IgD-negative memory B cell (primary cell): ENCODE results near the gene WARS2. TPM values are rescaled to one million over a fixed set of nuclear protein-coding genes. Genes with fewer than 3 reads are reported as not detected.
A peak's percentile ranks its signal among the peaks of the same experiment; 100 is the strongest.

Experiments used
- H3K27ac Mint-ChIP-seq, 3 donors: one replicate each; pipeline ENCODE4 v1.8.0; 2020 to 2022; ENCODE audit warnings: mild to moderate bottlenecking in 3 of 3, mixed read lengths in 3 of 3, moderate library complexity in 1 of 3
- H3K27me3 Mint-ChIP-seq: one replicate; pipeline ENCODE4 v1.8.0; 2021; ENCODE audit warnings: mixed read lengths
- H3K36me3 Mint-ChIP-seq: one replicate; pipeline ENCODE4 v1.8.0; 2020; ENCODE audit warnings: mild to moderate bottlenecking, mixed read lengths
- H3K4me1 Mint-ChIP-seq, 3 donors: one replicate each; pipeline ENCODE4 v1.8.0; 2020 to 2022; ENCODE audit warnings: mixed read lengths in 3 of 3, mild to moderate bottlenecking in 1 of 3
- H3K4me3 Mint-ChIP-seq, 4 donors: one replicate each; pipeline ENCODE4 v1.8.0; 2020 to 2022; ENCODE audit warnings: mild to moderate bottlenecking in 4 of 4, mixed read lengths in 4 of 4, moderate library complexity in 3 of 4
- H3K9me3 Mint-ChIP-seq, 3 donors: one replicate each; pipeline ENCODE4 v1.8.0; 2020 to 2021; ENCODE audit warnings: mixed read lengths in 3 of 3, mild to moderate bottlenecking in 1 of 3
- polyA plus RNA-seq: library from polyadenylated mRNA; unstranded; fragments of 300-500 nt; fragmentation: Illumina TruSeq; gene quantifications from one replicate; pipeline ENCODE4 v1.2.3, GENCODE V29; 2021

WARS2 gene
- polyA plus RNA-seq, 1 donor from 2014 or later = 12.1 TPM

DNA sequence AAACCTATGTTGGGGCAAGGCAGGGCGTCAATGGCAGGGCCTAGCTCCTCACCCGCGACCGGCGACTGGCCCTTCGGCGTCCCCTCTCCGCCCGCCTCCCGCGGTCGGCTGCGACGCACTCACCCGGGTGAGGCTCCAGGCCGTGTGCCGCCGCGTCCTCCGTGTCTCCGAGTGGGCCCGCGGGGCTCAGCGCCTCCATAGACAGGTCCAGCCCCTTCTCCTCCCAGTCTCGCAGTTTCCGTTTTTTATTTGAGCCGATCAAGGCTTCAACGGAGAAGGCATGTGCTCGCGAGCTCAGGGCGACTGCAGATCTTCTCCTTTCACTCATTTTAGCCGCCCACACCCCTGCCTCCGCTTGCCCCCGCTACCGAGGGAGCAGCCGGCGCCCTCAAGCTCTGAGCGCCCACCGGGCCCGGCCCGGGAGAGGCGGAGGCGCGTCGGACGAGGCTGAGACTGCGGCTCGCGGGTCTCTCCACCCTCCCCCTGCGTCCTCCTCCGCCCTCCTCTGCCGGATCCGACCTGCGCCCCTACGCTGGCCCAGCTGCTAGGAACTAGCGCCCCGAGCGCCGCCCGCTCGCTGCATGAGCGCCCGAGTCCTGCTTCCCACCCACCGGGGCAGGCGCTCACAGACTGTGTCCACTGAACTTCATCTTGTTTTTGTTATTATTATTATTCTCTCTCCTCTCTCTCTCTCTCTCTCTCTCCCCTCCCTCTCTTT, 152.8 kb downstream of the WARS2 start:
- Mint-ChIP-seq H3K36me3 (peaks cover 5% of the 10 kb centered on the region), H3K4me1 (peaks cover 7 to 31% (median 7%) of the 10 kb centered on the region in 3 donors), H3K9me3 (peaks cover 0 to 29% (median 2%) of the 10 kb centered on the region in 3 donors), H3K27me3 (peaks cover 89% of the 10 kb centered on the region), H3K4me3 (peak overlapping the region; percentile 57 to 81 (median 69)), H3K27ac (peak overlapping the region in 1 of 3 donors; percentile 94)

DNA sequence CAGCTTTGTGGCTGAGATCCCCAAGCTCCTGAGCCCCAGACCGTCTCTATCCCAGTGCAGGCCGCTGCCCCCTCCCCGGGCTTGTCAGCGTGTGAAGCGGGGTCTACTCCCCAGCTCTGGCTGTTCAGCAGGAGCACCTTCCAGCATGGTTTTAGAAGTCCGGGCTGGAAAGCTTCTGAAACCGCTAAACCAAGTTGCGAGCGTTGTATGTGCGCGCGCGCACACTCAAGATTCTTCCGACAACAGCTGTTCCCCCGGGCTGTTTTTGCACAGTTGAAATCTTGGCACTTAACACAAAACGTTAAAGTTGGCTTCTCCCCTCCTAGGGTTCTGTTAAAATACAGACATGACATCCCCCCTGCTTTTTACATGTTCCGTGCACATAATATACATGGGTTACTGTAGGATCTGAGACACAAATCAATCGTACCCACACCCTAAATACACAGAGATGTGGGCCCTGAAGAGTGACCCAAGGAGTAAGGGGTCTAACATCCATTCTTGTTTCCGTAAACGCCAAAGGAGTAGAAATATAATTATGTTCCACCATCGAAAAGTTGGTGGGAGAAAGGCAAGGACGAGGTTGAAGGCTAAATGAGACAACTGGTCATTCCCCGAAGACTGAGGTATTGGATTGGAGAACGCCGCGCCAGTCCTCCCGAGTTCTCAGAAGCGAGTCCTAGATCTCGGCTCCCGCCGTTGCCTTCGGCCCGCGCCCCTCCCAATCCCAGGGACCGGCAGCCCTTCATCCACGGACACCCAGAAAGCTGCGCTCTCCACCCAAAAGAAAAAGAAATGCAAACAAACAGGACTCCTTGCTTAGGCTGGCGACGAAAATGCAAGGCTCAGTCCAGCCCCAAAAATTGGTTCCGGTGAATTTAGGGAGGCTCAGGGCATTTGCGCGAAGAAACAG, 153.6 kb downstream of the WARS2 start:
- Mint-ChIP-seq H3K27ac (peak overlapping the region; percentile 76 to 94 (median 90)), H3K4me3 (peak overlapping the region; percentile 30 to 81 (median 76)), H3K27me3 (peaks cover 90% of the 10 kb centered on the region), H3K9me3 (peaks cover 0 to 23% (median 2%) of the 10 kb centered on the region in 3 donors), H3K4me1 (peaks cover 6 to 31% (median 6%) of the 10 kb centered on the region in 3 donors), H3K36me3 (peaks cover 5% of the 10 kb centered on the region)

DNA sequence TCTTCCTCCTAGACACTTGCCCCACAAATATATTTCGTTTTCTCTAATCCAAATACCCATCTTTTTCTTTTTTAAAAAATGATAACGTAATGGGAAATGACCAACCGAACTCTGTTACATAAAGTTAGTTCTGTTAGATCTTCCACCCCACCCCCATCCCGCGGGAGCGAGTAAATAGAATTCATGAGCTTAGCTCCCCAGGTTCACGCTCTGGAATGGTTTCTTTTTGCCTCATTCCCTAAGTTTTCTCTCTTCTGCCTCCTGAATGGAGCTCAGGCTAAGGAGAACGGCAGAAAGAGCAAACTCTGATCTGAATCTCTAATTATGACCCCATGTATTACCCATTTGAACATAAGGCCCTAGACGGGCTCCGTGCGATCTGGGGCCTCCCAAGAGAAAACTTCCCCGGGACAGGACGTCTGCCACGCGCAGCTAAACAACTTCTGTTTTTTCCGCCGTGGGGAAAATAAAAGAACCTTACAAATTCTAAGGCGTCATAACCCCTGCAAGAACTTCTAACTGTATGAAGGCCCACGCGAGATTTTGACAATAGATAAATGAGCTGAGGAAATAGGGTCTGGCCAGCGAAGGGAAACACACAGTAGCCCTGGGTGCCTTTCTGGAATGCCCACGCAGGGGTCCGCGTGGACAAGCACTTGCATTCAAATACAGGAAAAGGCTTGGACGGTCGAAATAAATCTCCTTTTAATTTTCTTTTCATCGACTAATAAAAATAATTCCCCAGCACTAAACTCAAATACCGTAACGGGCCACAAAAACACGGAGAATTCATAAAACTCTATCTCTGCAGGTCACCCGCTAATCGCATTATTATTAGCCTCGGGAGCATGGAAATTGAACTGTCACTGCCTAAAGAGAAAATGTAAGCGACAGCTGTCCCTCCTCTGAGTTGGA, 154.6 kb downstream of the WARS2 start:
- Mint-ChIP-seq H3K27me3 (peaks cover 86% of the 10 kb centered on the region), H3K27ac (peak overlapping the region; percentile 89 to 94 (median 90)), H3K9me3 (peaks cover 0 to 20% (median 2%) of the 10 kb centered on the region in 3 donors), H3K36me3 (peaks cover 5% of the 10 kb centered on the region), H3K4me3 (peak overlapping the region in 2 of 4 donors; percentile 81 to 87), H3K4me1 (peaks cover 6 to 31% (median 6%) of the 10 kb centered on the region in 3 donors)

DNA sequence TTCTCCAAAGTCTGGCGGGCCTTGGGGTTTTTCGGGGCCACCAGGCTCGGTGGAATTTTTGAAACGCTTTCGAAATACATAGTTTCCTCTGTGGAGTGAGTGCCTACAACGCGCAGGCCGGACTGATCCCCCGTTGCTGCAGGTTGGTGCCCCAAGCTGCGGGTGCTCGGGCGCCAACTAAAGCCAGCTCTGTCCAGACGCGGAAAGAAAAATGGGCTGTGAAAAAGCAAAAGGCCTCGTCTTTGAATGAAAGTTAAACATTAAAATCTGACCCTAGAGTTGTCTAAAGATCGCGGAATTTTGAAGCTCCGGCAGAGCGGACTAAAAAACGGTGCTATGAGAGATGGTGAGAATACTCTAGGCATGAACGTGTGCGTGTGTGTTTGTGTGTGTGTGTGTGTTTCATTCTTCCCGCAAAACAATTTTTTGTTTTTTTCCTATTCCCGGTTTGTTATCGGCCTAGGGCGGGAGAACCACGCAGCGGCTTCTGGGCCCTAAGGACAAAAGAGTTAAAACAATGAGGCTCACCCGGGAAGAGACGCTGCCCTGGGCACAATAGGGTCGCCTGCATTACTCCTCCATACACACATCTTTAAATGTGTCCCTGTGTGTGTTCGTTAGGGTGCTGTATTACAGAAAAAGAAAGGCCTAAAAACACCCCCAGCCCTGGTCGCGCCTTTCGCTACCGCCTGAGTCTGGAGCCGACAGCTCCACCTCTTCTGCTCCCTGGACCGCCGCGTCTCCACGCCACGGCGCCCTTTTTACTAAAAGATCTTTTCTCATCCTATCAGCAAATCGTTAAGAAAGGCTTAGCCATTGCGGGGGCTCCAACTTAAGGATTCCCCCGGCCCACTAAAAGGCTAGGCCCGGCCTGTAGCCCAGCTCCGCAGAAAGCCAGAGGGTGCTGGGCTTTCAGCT, 155.5 kb downstream of the WARS2 start:
- H3K36me3 Mint-ChIP-seq = peaks cover 5% of the 10 kb centered on the region
- H3K27ac Mint-ChIP-seq = peak overlapping the region; percentile 92 to 95 (median 94)
- H3K9me3 Mint-ChIP-seq = peaks cover 0 to 22% (median 2%) of the 10 kb centered on the region in 3 donors
- peaks cover 80% of the 10 kb centered on the region for H3K27me3 Mint-ChIP-seq
- peaks cover 6 to 31% (median 9%) of the 10 kb centered on the region in 3 donors for H3K4me1 Mint-ChIP-seq
- H3K4me3 Mint-ChIP-seq = peak overlapping the region; percentile 61 to 87 (median 76)

DNA sequence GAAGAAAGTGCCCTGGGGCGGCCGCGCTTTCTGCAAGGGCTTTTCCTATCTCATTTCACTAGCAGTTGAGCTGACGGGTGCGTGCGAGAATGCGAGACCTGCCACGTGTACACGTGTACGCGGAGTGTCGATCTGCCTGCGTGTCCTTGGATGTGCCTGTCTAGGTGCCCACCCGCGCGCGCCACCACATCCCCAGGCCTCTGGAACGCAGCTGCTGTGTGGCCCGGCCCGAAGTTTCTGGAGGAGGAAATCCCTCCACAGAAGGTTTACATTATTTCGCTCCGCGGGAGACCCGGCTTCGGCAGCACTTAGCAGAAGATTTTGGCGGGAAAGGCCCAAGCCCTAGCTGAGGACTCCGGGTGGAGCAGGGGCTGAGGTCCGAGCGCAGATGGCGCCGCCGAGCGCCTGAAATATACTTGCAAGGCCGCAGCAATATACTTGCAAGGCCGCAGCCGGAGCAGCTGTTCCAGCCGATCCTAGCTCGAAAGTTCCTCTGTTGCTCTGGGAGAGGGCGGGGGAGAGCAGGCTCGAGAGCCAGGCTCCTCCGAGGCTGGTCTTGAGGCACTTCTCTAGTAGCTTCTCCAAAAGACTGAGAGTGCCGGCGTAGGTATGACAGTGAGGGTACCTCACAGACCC, 156.2 kb downstream of the WARS2 start:
- H3K4me1 Mint-ChIP-seq = peaks cover 8 to 31% (median 9%) of the 10 kb centered on the region in 3 donors
- peaks cover 5% of the 10 kb centered on the region for H3K36me3 Mint-ChIP-seq
- peaks cover 2 to 20% (median 2%) of the 10 kb centered on the region in 3 donors for H3K9me3 Mint-ChIP-seq
- peaks cover 78% of the 10 kb centered on the region for H3K27me3 Mint-ChIP-seq
- H3K4me3 Mint-ChIP-seq = peak overlapping the region in 3 of 4 donors; percentile 32 to 81 (median 71)
- H3K27ac Mint-ChIP-seq = peak overlapping the region; percentile 92 to 95 (median 94)

DNA sequence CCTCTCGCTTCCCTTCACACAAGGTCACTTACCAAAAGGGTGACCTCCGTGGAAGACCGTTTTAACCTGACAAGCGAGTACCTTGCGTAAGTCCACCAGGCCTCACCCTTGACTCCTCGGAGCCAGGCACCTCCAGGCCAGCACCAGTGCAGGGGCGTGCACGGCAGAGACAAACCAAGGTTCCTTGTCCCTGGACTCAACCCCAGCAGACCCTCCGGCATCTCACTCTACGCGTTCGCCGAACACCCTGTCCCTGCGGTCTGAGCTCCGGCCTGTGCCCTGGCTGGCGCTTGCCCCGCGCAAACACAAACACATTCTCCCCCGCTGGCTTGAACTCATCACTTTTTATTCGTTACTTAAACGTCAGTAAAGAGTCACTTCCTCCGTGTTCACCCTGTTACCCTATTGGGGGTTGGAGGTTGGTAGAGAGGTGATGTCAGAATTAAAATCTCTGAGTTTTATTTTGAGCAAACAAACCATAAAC, 156.9 kb downstream of the WARS2 start:
- Mint-ChIP-seq H3K4me1 (peaks cover 9 to 28% (median 9%) of the 10 kb centered on the region in 3 donors), H3K27ac (peak overlapping the region in 2 of 3 donors; percentile 92 to 94), H3K9me3 (peaks cover 2 to 20% (median 3%) of the 10 kb centered on the region in 3 donors), H3K27me3 (peaks cover 73% of the 10 kb centered on the region), H3K36me3 (peaks cover 5% of the 10 kb centered on the region), H3K4me3 (peak overlapping the region in 1 of 4 donors; percentile 54)

DNA sequence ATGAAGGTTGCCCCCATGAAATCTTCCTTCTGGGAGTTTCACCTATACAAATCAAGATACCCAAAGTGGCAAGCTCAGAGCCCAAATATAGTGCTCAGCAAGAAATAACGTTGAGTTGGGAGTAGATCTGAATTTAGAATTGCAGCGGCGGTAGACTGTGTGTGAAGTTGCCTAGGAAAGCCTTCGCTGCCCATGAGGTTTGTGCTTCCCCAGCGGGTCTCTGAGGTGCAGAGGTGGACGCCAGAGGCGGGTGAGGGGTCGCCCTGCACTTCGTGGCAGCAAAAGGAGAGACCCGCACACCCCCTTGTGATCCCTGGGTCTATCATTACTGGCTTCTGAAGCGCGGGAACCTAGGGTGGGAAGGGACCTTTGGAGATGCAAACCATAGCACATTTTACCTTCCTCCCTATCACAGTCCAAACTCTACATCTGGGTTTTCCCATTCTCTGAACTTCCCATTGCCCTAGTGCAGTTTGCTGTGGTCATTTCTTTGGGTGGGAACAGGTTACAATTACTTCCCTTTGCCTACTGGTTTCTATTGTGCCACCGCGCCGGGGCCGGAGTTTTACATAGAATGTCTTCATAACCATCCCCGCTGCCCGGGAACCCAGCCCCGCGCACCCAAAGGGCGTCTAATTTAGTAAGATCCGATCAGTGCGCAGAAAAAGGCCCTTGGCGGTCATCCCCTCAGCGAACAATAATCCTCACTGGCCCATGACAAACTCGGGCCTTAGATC, 157.5 kb downstream of the WARS2 start:
- Mint-ChIP-seq H3K9me3 (peaks cover 2 to 20% (median 3%) of the 10 kb centered on the region in 3 donors), H3K4me1 (peaks cover 8 to 26% (median 9%) of the 10 kb centered on the region in 3 donors), H3K27me3 (peaks cover 72% of the 10 kb centered on the region), H3K4me3 (peak overlapping the region in 1 of 4 donors; percentile 54), H3K27ac (peak overlapping the region; percentile 56 to 94 (median 92)), H3K36me3 (peaks cover 5% of the 10 kb centered on the region)

DNA sequence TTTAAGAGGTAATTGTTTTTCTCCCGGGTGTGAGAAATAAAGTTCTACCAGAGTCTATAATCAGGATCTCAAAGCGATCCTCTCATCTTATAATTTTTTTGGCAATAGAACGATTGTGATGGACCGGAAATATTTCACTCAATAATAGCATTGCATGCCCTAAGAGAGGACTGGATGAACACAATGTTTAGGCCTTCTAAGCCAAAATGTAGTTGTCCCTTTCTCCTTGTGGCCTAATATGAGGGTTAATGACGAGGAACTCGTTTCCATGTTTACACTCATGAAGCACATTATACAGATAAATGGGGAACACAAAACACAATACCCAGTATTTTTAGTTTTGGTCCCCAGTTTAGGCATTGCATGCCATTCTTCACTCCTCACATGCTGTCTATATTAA, 158.2 kb downstream of the WARS2 start:
- Mint-ChIP-seq H3K36me3 (peaks cover 5% of the 10 kb centered on the region), H3K4me3 (no peak overlapping the region), H3K27me3 (peaks cover 75% of the 10 kb centered on the region), H3K9me3 (peaks cover 2 to 20% (median 3%) of the 10 kb centered on the region in 3 donors), H3K27ac (peak overlapping the region in 1 of 3 donors; percentile 32), H3K4me1 (peaks cover 8 to 25% (median 9%) of the 10 kb centered on the region in 3 donors)

DNA sequence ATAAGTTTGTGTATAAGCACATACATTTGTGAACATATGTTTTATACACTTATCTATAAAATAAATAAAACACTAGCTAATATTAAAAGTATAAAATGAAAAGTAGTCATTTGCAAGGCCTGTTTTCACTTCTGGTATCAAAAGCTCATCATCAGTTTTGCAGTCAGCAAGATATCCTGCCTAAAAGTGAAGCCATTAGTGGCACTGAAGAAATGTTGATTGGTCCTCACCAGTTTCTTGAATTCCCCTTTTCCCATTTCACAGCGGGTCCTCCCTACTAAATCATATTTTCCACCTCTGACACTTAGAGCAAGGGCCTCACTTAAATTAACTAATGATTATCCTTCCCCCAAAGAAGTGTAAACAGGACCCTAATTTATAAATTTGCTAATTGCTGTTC, 159.0 kb downstream of the WARS2 start:
- H3K4me3 Mint-ChIP-seq = no peak overlapping the region
- H3K9me3 Mint-ChIP-seq = peaks cover 2 to 17% (median 3%) of the 10 kb centered on the region in 3 donors
- H3K4me1 Mint-ChIP-seq = peaks cover 6 to 17% (median 6%) of the 10 kb centered on the region in 3 donors
- peaks cover 5% of the 10 kb centered on the region for H3K36me3 Mint-ChIP-seq
- peaks cover 72% of the 10 kb centered on the region for H3K27me3 Mint-ChIP-seq
- peak overlapping the region in 2 of 3 donors; percentile 16 to 32 for H3K27ac Mint-ChIP-seq
